GM12874 (cell line): ENCODE measurements around the gene TBL1XR1.

ENCODE experiments used
- TF ChIP-seq, protein P1 (sequence below): IDR thresholded peaks from 2 replicates; pipeline ENCODE4 v1.5.1; 2011; ENCODE audit warnings: low read depth, mild to moderate bottlenecking, control low read depth, low read length, moderate library complexity; ENCODE audit not compliant: insufficient read depth

TBL1XR1 gene

DNA sequence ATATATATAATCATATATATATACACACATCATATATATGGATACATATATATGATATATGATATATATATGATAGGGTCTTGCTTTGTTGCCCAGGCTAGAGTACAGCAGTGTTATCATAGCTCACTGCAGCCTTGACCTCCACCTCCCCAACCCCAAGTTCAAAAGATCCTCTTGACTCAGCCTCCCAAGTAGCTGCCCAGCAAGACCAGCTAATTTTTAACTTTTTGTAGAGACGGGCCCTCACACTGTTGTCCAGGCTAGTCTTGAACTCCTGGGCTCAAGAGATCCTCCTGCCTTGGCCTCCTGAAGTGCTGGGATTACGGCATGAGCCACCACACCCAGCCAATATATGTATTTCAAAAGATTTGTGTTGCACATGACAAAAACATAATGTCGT is 83.0 kb downstream of the TBL1XR1 start:
- TF ChIP-seq, protein P1, sequence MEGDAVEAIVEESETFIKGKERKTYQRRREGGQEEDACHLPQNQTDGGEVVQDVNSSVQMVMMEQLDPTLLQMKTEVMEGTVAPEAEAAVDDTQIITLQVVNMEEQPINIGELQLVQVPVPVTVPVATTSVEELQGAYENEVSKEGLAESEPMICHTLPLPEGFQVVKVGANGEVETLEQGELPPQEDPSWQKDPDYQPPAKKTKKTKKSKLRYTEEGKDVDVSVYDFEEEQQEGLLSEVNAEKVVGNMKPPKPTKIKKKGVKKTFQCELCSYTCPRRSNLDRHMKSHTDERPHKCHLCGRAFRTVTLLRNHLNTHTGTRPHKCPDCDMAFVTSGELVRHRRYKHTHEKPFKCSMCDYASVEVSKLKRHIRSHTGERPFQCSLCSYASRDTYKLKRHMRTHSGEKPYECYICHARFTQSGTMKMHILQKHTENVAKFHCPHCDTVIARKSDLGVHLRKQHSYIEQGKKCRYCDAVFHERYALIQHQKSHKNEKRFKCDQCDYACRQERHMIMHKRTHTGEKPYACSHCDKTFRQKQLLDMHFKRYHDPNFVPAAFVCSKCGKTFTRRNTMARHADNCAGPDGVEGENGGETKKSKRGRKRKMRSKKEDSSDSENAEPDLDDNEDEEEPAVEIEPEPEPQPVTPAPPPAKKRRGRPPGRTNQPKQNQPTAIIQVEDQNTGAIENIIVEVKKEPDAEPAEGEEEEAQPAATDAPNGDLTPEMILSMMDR: no peak

DNA sequence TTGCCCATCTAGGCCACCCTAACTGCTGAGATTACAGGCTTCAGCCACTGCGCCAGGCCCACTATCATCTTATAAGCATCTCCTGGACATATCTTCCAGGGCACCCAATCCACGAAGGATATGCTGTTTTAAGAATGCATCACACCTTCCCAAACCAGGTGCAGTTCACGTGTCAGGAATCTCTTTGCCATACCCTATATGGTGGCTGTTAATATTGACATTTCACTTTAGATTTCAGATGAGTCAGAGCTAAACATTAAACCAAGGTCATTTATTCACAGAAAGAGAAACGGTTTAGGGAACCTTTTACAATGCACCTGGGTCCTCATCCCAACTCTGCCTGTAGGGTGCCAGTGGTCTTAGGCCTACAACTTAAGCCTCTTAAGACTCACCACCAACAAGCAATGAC is 85.7 kb downstream of the TBL1XR1 start:
- TF ChIP-seq, protein P1: no peak

DNA sequence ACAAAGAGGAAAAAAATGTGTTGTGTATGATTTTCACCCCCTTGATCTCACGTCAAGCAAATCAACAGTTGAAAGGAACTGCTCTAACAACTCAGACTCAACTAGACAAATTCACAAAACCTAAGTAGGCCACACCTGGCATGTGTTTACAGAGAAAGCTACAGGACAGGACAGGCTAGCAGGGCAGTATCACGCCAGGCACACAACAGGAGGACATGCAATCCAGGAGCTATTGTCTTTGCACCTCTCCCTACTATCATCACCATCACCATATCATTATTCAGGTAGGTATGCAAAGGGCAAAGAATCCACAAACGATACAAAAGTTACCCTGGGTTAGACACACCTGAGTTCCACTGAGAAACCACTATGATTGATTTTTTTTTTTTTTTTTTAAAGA is 86.4 kb downstream of the TBL1XR1 start:
- TF ChIP-seq, protein P1: no peak

DNA sequence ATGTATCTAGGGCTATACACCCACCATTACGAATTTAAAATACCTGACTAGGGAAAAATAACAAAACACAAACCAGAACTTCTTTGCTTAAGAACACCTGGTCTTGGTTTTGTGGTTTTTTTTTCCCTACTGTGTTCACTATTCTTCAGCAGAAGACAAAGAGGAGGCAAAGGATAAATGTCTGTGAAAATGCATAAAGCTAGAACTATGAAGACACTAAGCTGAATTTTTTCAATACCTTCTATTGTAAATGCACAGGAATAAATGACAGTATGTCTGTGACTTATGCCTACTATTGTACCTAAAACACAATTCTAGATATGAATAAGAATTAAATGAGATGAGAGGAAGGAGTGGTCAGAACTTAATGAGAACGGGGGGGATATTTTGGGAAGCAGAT is 86.9 kb downstream of the TBL1XR1 start:
- TF ChIP-seq, protein P1: no peak

DNA sequence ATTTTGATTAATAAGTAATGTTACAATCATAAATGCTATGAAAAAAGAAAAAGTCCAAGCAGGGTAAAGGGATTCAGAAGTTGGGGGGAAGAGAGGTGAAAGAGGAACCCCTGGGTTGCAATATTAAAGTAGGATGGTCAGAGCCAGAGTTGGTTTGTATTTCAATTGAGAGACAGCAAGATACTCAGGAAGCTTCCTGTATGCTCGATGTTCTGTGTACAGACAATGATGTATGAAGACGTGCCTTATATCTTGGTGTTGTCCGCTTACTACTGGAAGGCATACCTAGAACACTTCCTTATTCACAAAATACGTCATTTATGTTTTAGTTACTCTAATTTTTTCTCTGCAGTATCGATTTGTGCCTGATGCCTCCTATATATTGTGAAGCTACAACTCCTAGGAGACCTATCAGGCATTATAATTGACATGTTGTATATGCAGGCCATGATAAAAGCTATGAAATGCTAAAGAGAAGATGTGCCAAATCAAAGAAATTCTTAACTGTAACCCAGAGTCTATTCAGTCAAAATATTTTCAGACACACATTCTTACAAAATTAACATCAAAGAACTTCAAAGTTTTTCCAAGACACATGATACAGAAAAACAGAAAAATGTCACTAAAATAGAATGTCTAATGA is 87.5 kb downstream of the TBL1XR1 start:
- TF ChIP-seq, protein P1: no peak

DNA sequence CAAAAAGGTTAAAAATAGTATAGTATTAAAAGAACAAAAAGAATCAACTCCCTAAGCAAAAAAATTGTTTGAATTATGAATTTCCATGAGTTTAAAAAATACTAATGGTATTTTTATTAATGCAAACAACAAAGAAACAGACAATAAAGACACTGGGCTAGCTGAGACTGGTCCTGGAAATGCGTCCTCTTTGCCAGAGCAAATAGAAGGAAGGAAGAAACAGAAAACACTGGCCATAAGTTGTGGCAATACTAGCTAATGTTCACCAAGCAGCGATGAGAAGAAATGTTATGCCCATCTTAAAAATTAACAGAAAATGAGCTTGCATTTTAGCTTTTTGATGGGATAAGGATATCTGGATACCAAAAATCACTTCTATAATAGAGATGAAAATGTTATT is 88.6 kb downstream of the TBL1XR1 start:
- TF ChIP-seq, protein P1: no peak

DNA sequence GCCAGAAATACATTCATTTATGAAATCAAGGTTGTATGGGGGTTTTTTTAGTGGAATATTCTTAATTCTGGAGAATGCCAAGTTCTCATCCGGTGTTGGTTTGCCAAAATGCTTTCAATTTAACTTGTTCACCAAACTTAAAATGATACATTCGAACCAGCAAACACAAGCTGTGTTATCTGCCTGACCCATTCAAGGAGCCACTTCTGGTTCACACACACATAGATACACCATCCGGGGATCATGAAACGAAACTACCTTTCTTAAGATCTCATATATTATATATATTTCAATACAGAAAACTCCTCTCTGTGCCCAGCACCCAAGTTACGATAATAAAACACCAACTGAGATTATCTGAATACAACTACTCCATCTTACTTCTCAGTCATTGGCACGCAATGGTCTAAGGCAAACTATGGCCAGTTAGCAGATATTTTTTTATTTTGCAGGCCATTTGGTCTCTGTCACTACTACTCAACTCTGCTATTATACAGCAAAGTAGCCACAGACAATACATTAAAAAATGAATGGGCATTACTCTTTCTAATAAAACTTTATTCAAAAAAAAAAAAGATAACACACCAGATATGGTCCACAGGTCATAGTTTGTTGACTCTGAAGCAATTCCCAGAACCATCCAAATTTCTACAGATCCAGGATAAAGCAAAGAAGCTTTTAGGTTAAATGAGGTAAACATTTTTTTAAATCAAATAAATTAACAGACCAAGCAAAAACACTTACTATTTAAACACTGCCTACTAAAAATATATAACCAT is 89.6 kb downstream of the TBL1XR1 start:
- TF ChIP-seq, protein P1: no peak
